Common myeloid progenitor, CD34-positive (primary cell): ENCODE measurements around the gene DOCK3.

Experiments used
- CTCF ChIA-PET: fragments of 350-600 bp; sonication (Branson Sonifier 250); formaldehyde crosslinking; loops from one replicate; lab custom pipeline; 2021; ENCODE audit warnings: antibody characterized with exemption; lab: Charles Lee
- POLR2A ChIA-PET: fragments of 350-600 bp; sonication (Branson Sonifier 250); formaldehyde crosslinking; loops from one replicate; lab custom pipeline; 2021; ENCODE audit warnings: antibody characterized with exemption; lab: Charles Lee
- DNase-seq, 3 donors: peaks; one replicate each; pipeline versions ENCODE4 v3.0.0 to v3.0.0-alpha.2; 2013
- H3K27ac ChIP-seq, 2 experiments: 1 replicate in 1 of 2; 2 replicates in 1 of 2; pipeline ENCODE4 v1.7.0; 2013; ENCODE audit warnings: inconsistent platforms in 2 of 2, low read length in 2 of 2, mild to moderate bottlenecking in 2 of 2, low read depth in 1 of 2, moderate library complexity in 1 of 2; ENCODE audit not compliant: severe bottlenecking in 2 of 2, insufficient read depth in 1 of 2, poor library complexity in 1 of 2
- H3K27me3 ChIP-seq, 5 experiments: replicated peaks in 2 of 5; 1 replicate in 3 of 5; 2 replicates in 2 of 5; pipeline versions ENCODE4 v1.6.1 to v1.7.0; 2013; ENCODE audit warnings: low read length in 4 of 5, mild to moderate bottlenecking in 2 of 5, moderate library complexity in 2 of 5, inconsistent platforms in 1 of 5; ENCODE audit not compliant: insufficient read depth in 5 of 5, control insufficient read depth in 4 of 5
- H3K36me3 ChIP-seq, 4 experiments: 1 replicate in 2 of 4; 2 replicates in 2 of 4; pipeline versions ENCODE4 v1.6.1 to v1.7.0; 2013; ENCODE audit warnings: low read length in 3 of 4, control low read depth in 1 of 4, mild to moderate bottlenecking in 1 of 4; ENCODE audit not compliant: control insufficient read depth in 4 of 4, insufficient read depth in 4 of 4
- H3K4me1 ChIP-seq, 4 experiments: 1 replicate in 3 of 4; 2 replicates in 1 of 4; pipeline versions ENCODE4 v1.6.1 to v1.7.1; 2013; ENCODE audit warnings: low read length in 3 of 4, mild to moderate bottlenecking in 3 of 4, control low read depth in 1 of 4, inconsistent platforms in 1 of 4, moderate library complexity in 1 of 4; ENCODE audit not compliant: control insufficient read depth in 4 of 4, insufficient read depth in 4 of 4; ENCODE audit errors: control extremely low read depth in 1 of 4
- H3K4me3 ChIP-seq, 7 experiments: 1 replicate in 4 of 7; 2 replicates in 3 of 7; pipeline versions ENCODE4 v1.5.1 to v1.7.0; 2013; ENCODE audit warnings: mild to moderate bottlenecking in 7 of 7, low read length in 6 of 7, moderate library complexity in 6 of 7, inconsistent platforms in 2 of 7, low read depth in 2 of 7, control low read depth in 1 of 7; ENCODE audit not compliant: insufficient read depth in 4 of 7, control insufficient read depth in 1 of 7; ENCODE audit errors: extremely low read depth in 1 of 7
- H3K9me3 ChIP-seq, 5 experiments: 1 replicate in 4 of 5; 2 replicates in 1 of 5; pipeline versions ENCODE4 v1.6.1 to v1.7.1; 2013; ENCODE audit warnings: low read length in 4 of 5, mild to moderate bottlenecking in 2 of 5, inconsistent platforms in 1 of 5, low read depth in 1 of 5, moderate library complexity in 1 of 5; ENCODE audit not compliant: control insufficient read depth in 4 of 5, insufficient read depth in 2 of 5; ENCODE audit errors: control extremely low read depth in 1 of 5
- WGBS: methylation state at CpG from one replicate; pipeline ENCODE4 v1.1.5; 2013; ENCODE audit not compliant: insufficient coverage; 5-methylcytosine and 5-hydroxymethylcytosine counted together

DOCK3 gene

DNA sequence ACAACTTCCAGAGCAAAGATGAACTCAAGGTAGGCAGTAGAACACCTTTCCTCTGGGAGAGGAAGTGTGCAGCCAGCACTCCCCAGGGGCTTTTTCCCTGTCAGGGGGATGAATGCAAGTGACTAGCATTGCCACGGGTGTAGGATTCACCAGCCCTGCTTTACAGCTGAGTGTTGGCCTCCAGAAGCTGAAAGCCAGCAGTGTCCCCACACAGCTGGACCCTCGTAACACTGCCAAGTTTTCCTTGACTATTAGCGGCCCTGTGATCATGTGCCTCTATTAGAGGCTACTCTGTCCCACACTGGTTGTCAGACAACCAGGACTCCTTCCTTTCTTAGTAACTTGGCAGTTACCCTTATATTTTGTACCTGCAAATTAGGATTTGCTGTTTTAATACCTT, 605.4 kb downstream of the DOCK3 start:
- Histone ChIP-seq H3K27ac (no peak overlapping the region), H3K4me1 (no peaks in the 10 kb centered on the region), H3K36me3 (peaks cover 0 to 3% (median 0%) of the 10 kb centered on the region in 4 experiments), H3K9me3 (no peaks in the 10 kb centered on the region), H3K4me3 (no peak overlapping the region), H3K27me3 (no peaks in the 10 kb centered on the region)
- CTCF ChIA-PET = interaction anchor here (0.8 kb wide), 1 partner anchor 180 kb away, joined by 3 read pairs; no protein-coding TSS in a partner anchor
- 100% methylated on average over 3 of the region's 3 CpGs for WGBS
- POLR2A ChIA-PET = no interaction called here
- DNase-seq = no peak

DNA sequence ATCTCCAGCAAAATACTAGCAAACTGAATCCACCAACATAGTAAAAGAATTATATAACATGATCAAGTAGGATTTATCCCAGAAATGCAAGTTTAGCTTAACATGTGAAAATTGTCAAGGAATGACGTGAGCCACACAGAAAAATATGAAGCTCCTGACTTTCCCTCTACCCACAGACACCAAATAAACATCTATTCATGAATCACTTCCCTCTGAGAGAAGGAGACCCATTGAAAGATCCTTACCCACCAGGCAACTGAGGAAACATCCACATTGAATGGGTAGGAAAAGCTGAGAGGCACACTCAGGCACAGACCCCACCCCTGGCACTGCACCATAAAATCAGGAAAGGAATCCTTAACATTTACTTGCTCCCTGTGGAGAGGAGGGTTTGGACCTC, 608.2 kb downstream of the DOCK3 start:
- Histone ChIP-seq H3K36me3 (peaks cover 0 to 3% (median 0%) of the 10 kb centered on the region in 4 experiments), H3K27me3 (no peaks in the 10 kb centered on the region), H3K27ac (no peak overlapping the region), H3K9me3 (peaks cover 0 to 6% (median under 1%) of the 10 kb centered on the region in 5 experiments), H3K4me1 (no peaks in the 10 kb centered on the region), H3K4me3 (no peak overlapping the region)
- ChIA-PET POLR2A (no interaction called here), CTCF (no interaction called here)
- no peak for DNase-seq
- 100% methylated on average over 1 of the region's 1 CpG for WGBS

DNA sequence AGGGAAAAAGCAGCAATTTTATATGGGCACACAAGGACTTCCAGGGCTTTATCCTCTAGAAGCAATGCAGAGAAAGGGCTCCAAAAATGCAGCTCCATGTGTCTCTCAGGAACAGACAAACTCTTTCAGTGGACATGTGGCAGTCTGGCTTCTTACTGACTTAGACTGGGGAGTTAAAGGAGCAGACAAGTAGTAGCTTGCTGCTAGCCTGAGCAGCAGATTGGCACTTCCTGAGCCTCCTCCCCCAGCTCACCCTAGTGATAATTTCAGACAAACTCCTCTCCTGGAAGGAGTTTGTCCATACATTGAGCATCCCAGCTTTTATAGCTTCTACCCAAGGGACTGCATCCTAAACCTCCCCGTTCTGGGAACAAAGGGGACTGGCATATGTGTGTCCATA, 608.7 kb downstream of the DOCK3 start:
- DNase-seq = no peak
- ChIA-PET POLR2A (no interaction called here), CTCF (no interaction called here)
- Histone ChIP-seq H3K27ac (no peak overlapping the region), H3K4me3 (no peak overlapping the region), H3K9me3 (peaks cover 0 to 6% (median 4%) of the 10 kb centered on the region in 5 experiments), H3K4me1 (no peaks in the 10 kb centered on the region), H3K27me3 (no peaks in the 10 kb centered on the region), H3K36me3 (peaks cover 0 to 3% (median 0%) of the 10 kb centered on the region in 4 experiments)
- WGBS = no CpG with 5 or more reads among the region's 1 CpG

DNA sequence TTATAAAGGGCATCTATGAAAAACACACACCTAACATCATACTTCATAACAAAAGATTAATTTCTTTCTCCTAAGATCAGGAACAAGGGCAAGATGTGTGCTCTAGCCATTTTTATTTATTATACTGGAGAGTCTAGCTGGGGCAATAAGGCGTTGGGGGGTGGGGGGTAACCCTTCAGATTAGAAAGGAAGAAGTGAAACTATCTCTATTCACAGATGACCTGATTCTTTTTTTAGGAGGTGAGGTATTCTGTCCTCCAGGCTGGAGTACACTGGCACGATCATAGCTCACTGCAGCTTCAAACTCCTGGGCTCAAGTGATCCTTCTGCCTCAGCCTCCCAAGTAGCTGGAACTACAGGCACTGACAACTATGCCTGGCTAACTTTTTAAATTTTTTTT, 620.9 kb downstream of the DOCK3 start:
- DNase-seq = no peak
- 100% methylated on average over 1 of the region's 2 CpGs for WGBS
- no peak overlapping the region for H3K27ac ChIP-seq
- no peaks in the 10 kb centered on the region for H3K36me3 ChIP-seq
- POLR2A ChIA-PET = no interaction called here
- no peaks in the 10 kb centered on the region for H3K4me1 ChIP-seq
- H3K9me3 ChIP-seq = peaks cover 0 to 2% (median 0%) of the 10 kb centered on the region in 5 experiments
- CTCF ChIA-PET = interaction anchor here (1.2 kb wide), 1 partner anchor 42 kb away, joined by 3 read pairs; no protein-coding TSS in a partner anchor
- no peak overlapping the region for H3K4me3 ChIP-seq
- H3K27me3 ChIP-seq = no peaks in the 10 kb centered on the region

DNA sequence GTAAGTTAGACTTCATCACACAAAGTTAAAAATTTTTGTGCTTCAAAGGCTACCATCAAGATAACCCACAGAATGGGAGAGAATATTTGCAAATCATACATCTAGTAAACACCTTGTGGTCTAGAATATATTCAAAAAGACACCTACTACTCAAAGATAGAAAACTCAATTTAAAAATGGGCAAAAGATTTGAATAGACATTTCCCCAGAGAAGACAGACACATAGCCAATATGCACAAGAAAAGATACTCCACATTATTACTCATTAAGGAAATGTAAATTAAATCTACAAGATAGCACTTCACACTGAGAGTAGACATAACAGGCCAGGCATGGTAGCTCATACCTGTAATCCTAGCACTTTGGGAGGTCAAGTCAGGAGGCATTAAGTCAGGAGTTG, 622.6 kb downstream of the DOCK3 start:
- ChIA-PET CTCF (no interaction called here), POLR2A (no interaction called here)
- no peaks in the 10 kb centered on the region for H3K4me1 ChIP-seq
- H3K4me3 ChIP-seq = no peak overlapping the region
- no peaks in the 10 kb centered on the region for H3K27me3 ChIP-seq
- H3K9me3 ChIP-seq = peaks cover 0 to 2% (median 0%) of the 10 kb centered on the region in 5 experiments
- no peak for DNase-seq
- H3K36me3 ChIP-seq = no peaks in the 10 kb centered on the region
- H3K27ac ChIP-seq = no peak overlapping the region

DNA sequence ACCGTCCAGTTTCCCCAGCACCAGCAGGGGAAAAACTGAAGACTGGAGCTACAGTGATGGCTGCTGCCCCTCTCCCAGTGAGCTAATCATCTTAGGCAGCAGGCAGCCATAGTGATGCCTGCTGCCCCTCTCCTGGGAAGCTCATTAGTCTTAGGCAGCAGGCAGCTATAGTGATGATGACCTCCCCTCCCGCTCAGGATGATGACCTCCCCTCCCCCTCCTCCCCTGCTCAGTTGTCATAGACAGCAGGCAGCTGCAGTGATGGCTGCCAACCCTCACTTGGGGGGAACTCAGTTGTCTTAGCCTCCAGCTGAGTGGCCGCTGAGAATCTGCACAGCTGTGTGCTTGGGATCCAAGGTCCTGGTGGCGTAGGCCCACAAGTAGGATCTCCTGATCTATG, 629.5 kb downstream of the DOCK3 start:
- CTCF ChIA-PET = no interaction called here
- H3K9me3 ChIP-seq = peaks cover 0 to 14% (median 2%) of the 10 kb centered on the region in 5 experiments
- WGBS = 96% methylated on average over 4 of the region's 4 CpGs

DNA sequence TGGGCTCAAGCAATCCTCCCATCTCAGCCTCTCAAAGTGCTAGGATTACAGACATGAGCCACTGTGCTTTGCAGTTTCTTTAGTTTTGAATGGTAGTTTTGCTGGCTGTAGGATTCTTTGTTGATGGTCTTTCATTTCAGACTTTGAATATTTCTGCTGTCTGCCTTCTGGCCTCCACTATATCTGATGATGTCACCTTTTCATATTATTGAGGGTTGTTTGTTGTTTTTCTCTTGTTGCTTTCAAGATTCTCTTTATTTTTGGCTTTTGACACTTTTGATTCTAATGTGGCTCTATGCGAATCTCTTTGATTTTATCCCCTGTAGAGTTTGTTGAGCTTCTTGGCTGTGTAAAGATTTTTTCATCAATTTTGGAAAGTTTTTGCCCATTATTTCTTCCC, 631.4 kb downstream of the DOCK3 start:
- Histone ChIP-seq H3K27ac (no peak overlapping the region), H3K4me3 (no peak overlapping the region), H3K4me1 (no peaks in the 10 kb centered on the region), H3K27me3 (no peaks in the 10 kb centered on the region), H3K9me3 (peaks cover 0 to 14% (median 2%) of the 10 kb centered on the region in 5 experiments), H3K36me3 (no peaks in the 10 kb centered on the region)
- ChIA-PET POLR2A (no interaction called here), CTCF (no interaction called here)
- no CpG with 5 or more reads among the region's 1 CpG for WGBS
- DNase-seq = no peak

More for the DNA sequence above, 629.5 kb downstream of the DOCK3 start:
- Histone ChIP-seq H3K27me3 (no peaks in the 10 kb centered on the region), H3K4me3 (no peak overlapping the region), H3K4me1 (no peaks in the 10 kb centered on the region), H3K27ac (no peak overlapping the region), H3K36me3 (no peaks in the 10 kb centered on the region)
- DNase-seq = no peak
- POLR2A ChIA-PET = no interaction called here
